KG1 (cell line): ENCODE measurements around the gene SRSF1.
"Not testable (repeated sequence)": the region's sequence is repeated elsewhere in the genome, so short reads cannot be mapped to it uniquely, and the experiment has no call there.

Source experiments
- DNase-seq: peaks from one replicate; lab custom pipeline; 2025; lab: John Stamatoyannopoulos, UW

The SRSF1 gene

GRCh38 chr17:57965521-57966160 is 41.4 kb downstream of the SRSF1 start:
- DNase-seq: no peak

GRCh38 chr17:57963149-57963511 is 43.9 kb downstream of the SRSF1 start:
- DNase-seq: no peak

GRCh38 chr17:57962279-57963148 is 44.5 kb downstream of the SRSF1 start:
- DNase-seq: no peak

GRCh38 chr17:57959929-57960328 is 47.1 kb downstream of the SRSF1 start:
- DNase-seq: no peak

- DNase-seq: not testable (repeated sequence)
Observed at GRCh38 chr17:57958391-57958790, 48.7 kb downstream of the SRSF1 start.

GRCh38 chr17:57957886-57958285 is 49.2 kb downstream of the SRSF1 start:
- DNase-seq: no peak

- DNase-seq: no peak
Observed at GRCh38 chr17:57957120-57957850, 49.8 kb downstream of the SRSF1 start.

GRCh38 chr17:57956291-57957119 is 50.5 kb downstream of the SRSF1 start:
- DNase-seq: no peak

GRCh38 chr17:57955183-57955931 is 51.7 kb downstream of the SRSF1 start, which contains the start of gene CUEDC1:
CUEDC1 (minus strand) TSS chr17:57955412; CDS start chr17:57885564, 69,848 bp downstream.
- DNase-seq: no peak

GRCh38 chr17:57954397-57955182 is 52.5 kb downstream of the SRSF1 start:
- no peak for DNase-seq

- DNase-seq: no peak
Observed at GRCh38 chr17:57953705-57954396, 53.2 kb downstream of the SRSF1 start.
